ENCODE results near the gene SPC25.
"Not testable (repeated sequence)": the region's sequence is repeated elsewhere in the genome, so short reads cannot be mapped to it uniquely, and the experiment has no call there.

The SPC25 gene, protein sequence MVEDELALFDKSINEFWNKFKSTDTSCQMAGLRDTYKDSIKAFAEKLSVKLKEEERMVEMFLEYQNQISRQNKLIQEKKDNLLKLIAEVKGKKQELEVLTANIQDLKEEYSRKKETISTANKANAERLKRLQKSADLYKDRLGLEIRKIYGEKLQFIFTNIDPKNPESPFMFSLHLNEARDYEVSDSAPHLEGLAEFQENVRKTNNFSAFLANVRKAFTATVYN

DNA sequence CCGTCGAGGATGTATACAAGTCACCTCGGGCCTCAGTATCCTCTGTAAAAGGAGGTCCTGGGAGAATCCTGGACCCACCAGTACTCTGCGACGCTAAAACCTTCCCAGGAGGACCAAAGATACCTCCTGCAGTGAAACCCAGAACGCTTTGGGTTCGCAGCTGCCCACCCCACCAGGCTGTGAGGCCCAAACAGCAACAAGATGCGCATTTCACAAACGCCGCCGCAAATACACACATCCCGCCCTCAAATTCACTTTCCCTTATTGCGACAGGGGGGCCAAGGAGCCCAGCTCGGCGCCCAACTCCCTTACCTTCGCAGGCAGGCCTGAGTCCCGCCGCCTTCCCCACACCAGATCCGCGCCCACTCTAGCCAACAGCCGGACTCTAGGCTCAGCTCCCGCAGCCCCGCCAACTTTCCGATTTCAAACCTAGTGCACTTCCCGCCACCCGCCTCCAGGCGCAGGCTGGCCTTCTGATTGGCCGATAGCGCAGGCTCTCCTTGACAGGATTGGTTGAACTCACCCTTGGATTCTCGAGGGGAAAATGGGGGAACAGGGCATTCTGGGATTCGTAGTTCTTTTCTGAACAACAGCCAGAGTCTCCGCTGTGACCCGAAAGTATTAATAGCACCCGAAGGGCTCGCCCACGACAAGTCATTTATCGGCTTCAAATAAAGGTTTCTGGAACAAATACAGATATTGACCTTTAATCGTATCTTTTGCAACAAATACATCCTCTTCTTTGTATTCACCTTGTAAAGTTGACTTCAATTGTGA is at the start of gene SPC25:
SPC25 (minus strand) TSS at position 425 of the 777 bp plus-strand sequence. CDS start 911 bp downstream, outside the sequence.
- DNase-seq = peak; percentile 93

DNA sequence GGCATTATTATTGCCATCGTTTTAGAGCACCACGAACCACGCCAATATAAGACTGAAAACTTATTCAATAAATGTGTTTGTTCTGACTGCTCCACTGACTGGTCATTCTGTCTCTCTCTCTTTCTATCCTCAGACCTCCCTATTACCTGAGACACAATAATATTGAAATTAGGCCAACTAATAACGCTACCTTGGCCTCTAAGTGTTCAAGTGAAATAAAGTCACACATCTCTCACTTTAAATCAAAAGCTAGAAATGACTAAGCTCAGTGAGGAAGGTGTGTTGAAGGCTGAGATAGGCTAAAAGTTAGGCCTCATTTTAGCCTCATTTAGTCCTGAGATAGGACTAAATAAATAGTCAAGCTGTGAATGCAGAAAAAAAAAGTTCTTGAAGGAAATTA is 49.7 kb upstream of the SPC25 start:
- no peak for DNase-seq

- DNase-seq = no peak
Observed at GRCh38 chr2:168939061-168939460, 48.8 kb upstream of the SPC25 start.

DNA sequence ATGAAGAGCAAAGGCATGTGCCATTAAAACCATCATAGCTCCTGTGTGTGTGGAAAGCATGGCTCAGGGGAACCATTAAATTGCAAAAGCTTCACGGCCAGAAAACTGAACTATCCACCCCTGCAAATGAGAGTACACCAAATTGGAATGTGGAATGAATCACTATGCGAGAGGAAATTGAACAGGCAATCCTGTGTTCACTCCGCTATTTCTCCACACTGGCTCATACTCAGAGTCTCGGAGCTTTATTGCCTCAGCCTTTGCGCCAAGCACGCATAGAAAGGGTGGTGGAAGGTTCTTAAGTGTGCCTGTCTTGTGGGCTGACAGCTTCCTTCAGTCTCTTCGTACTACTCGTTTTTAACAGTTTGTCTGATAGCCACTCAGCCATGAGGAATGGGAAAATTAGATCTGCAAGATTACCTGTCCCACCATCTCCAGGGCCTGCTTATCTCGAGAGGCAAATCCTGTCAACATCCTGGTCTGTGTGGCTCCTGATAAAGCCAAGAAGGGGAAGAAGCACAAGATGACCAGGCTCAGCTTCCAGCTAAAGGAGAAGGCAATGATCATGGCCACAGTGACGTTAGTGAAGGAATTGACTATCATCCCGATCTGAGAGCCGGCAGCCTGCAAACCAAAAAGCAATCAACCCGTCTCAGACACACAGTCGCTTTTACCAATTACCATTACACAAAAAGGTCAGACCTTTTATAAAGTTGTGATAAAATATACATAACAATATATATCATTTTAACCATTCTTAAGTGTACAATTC is 45.8 kb upstream of the SPC25 start:
- DNase-seq = no peak

DNA sequence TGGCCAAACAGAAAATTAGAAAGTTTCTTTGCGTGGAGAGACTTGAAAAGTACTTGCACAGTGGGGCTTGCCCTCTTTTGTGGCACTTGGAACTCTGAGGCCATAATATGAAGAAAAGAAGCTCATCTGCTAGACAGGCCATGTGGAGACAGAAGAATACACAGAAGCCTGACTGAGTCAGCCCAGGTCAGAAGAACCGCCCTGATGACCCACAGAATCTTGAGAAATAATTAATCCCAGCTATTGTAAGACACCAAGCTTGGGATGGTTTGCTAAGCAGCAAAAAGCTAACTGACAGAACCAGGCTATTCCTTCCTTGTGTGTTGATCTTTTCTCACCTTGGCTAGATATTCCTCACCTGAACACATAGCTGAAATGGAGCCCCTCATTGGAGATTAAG is 44.6 kb upstream of the SPC25 start:
- no peak for DNase-seq

GRCh38 chr2:168932174-168932573 is 41.9 kb upstream of the SPC25 start:
- not testable (repeated sequence) for DNase-seq

GRCh38 chr2:168930242-168930641 is 40.0 kb upstream of the SPC25 start:
- DNase-seq = no peak

GRCh38 chr2:168929031-168929430 is 38.8 kb upstream of the SPC25 start:
- no peak for DNase-seq

GRCh38 chr2:168928113-168928831 is 38.0 kb upstream of the SPC25 start:
- DNase-seq = no peak

DNA sequence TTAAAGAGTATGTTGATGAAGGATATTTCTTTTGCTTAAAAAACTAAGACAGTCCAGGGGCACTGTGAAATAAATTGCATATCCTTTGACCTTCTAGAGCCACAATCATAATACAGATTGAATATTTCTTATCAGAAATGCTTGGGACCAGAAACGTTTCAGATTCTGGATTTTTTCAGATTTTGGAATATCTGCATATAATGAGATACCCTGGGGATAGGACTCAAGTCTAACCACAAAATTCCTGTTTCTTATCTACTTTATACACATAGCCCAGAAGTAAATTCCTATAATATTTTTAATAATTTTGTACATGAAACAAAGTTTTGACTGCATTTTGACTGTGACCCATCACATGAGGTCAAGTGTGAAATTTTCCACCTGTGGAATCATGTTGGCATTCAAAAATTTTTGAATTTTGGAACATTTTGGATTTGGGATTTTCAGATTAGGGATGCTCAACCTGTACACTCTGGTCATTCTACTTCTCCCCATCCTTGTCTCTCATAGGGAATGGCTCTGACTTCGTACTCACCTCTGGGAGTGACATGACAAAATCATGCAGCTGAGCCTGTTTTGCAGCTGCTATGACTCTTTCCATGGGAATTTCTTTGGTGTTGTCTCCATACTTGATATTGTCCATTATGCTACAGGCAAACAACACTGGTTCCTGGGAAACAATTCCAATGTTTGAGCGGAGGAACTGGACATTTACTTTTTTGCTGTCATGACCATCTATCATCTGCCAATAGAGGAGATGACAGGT is 36.6 kb upstream of the SPC25 start:
- no peak for DNase-seq

DNA sequence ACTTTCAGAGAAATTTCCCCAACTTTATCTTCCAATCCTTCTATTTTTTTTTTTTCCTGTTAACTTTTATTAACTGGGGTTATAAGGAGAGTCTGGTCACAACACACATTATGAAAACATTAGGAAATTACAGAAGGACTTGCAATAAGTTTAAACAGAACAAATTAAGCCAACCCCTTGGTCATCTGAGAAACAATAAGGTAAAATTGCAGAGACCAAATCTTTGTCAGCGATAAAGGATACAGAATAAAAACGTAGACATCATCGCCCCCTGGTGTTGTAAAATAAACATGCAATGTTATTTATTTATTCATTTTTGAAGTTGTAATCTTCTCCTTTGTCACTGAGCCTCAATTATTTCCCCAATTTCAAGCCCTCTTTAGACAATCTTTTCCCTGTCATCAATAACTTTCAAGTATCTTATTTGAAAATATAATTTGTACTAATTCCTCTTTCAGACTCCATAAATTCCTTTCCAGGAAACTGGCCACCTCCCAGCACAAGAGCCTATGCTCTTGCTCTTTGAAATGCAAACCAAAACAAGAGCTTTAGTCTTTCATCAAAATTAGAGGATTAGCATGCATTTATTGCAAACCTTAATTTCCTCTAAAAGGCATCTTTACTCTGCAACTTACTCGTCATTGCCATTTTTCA is 30.4 kb upstream of the SPC25 start:
- DNase-seq = no peak

GRCh38 chr2:168916331-168916675 is 26.1 kb upstream of the SPC25 start:
- DNase-seq = no peak

DNA sequence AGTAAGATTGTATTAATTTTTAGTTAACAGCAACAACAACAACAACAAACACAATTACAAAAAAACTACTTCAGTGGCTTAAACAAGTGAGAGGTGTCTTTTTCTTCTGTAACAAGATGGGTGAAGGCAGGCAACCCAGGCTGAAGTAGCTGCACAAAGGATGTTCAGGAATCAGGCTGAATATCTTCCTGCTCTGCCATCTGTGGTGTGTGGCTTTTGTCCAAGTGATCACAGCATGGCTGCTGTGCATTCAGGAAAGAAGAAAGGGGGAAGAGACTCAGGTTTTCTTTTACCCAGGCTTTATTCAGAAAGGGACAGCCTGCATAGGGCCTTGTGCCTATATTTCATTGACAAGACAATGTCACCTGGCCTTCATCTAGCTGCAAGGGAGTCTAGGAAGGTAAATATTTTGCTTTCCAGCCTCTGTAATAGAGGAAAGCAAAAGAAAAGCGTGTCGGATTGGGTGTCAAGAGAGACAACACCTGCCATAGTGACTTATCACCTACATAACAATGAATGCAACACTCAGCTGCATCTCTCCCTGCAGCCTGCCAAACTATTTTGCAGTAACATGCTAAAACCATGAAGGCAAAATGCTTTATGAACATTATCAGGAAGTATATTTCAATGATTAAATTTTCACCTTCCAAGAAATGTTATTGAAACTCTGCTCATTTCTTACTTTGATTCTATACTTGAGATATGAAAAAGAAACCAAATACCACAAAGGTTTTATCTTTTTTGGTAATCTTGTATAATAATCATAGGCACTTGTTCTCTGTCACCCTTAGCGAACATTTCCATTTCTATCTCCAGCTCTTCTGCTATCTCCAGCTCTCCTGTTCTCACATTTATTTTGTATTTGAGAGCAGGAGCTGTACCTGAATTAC is 25.5 kb upstream of the SPC25 start:
- DNase-seq = no peak

- DNase-seq = no peak
Observed at GRCh38 chr2:168913495-168913894, 23.3 kb upstream of the SPC25 start.

- peak; percentile 14 for DNase-seq
Observed at GRCh38 chr2:168912901-168913369, 22.7 kb upstream of the SPC25 start.

GRCh38 chr2:168912466-168912865 is 22.2 kb upstream of the SPC25 start:
- DNase-seq = no peak

DNA sequence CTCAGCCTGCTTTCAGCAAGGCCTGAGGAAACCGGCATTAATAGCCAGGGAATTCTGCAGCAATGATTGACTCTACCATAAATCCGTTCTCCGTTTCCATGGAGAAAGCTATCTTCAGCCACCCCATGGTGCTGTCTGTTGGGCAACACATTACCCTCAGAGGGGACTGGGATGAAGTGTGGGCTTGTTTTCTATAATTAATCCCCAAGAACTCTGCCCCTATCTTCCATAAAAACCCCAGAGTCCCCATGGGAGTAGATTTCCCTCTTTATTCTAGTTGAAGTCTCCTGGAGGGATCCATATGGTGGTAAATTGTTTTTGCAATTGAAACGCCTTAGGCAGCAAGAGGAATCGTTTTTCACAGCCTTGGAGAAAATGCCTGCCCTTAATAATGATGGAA is 20.1 kb upstream of the SPC25 start:
- no peak for DNase-seq

GRCh38 chr2:168907940-168908662 is 17.9 kb upstream of the SPC25 start:
- no peak for DNase-seq

GRCh38 chr2:168904358-168904757 is 14.1 kb upstream of the SPC25 start:
- no peak for DNase-seq

DNA sequence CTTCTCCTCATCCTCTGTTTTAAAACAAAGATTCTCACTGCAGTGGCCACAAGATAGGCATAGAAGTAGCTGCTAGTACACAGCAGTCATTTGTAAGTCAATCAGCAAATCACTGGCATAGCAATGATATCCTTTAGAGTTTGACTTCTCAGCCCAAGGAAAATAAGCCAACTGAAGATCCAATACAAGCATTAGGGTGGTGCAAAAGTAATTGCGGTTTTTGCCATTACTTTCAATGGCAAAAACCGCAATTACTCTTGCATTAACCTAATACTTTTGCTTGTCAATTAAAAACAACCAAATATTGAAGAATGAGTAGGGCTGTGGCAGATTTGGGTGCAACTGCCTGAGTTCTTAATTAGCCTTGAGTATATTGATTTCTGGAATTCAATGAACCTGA is 13.7 kb upstream of the SPC25 start:
- no peak for DNase-seq
